ENCODE measurements around the gene TBC1D24.
A peak's percentile ranks its signal among the peaks of the same experiment; 100 is the strongest.

Gene TBC1D24

GRCh38 chr16:2499454-2499853, 24.5 kb downstream of the TBC1D24 start:
- DNase-seq (ENCODE audit: low read depth in 2 of 2) = no peak

- no peak for DNase-seq (ENCODE audit: low read depth in 2 of 2)
These were observed 25.0 kb downstream of the TBC1D24 start for GRCh38 chr16:2499890-2500429.

- no peak for DNase-seq (ENCODE audit: low read depth in 2 of 2)
These were observed 25.5 kb downstream of the TBC1D24 start for GRCh38 chr16:2500430-2500917.

GRCh38 chr16:2500918-2501750, 26.2 kb downstream of the TBC1D24 start:
- DNase-seq (ENCODE audit: low read depth in 2 of 2) = peak; percentile 54 to 65

- DNase-seq (ENCODE audit: low read depth in 2 of 2) = no peak
These were observed 27.3 kb downstream of the TBC1D24 start for GRCh38 chr16:2501946-2502895.

- DNase-seq (ENCODE audit: low read depth in 2 of 2) = no peak
These were observed 30.8 kb downstream of the TBC1D24 start for GRCh38 chr16:2505695-2506094.

- no peak for DNase-seq (ENCODE audit: low read depth in 2 of 2)
These were observed 32.2 kb downstream of the TBC1D24 start for GRCh38 chr16:2507052-2507659.

- DNase-seq (ENCODE audit: low read depth in 2 of 2) = no peak
These were observed 32.7 kb downstream of the TBC1D24 start for GRCh38 chr16:2507665-2508064.

- no peak for DNase-seq (ENCODE audit: low read depth in 2 of 2)
These were observed 33.9 kb downstream of the TBC1D24 start for GRCh38 chr16:2508722-2509400.

- DNase-seq (ENCODE audit: low read depth in 2 of 2) = no peak
These were observed 36.3 kb downstream of the TBC1D24 start for GRCh38 chr16:2511128-2511800.

- DNase-seq (ENCODE audit: low read depth in 2 of 2) = no peak
These were observed 37.2 kb downstream of the TBC1D24 start for GRCh38 chr16:2511996-2512734.

- DNase-seq (ENCODE audit: low read depth in 2 of 2) = no peak
These were observed 37.9 kb downstream of the TBC1D24 start for GRCh38 chr16:2512735-2513404.

- peak; percentile 81 to 82 for DNase-seq (ENCODE audit: low read depth in 2 of 2)
These were observed 38.7 kb downstream of the TBC1D24 start, which contains the start of gene ATP6V0C for GRCh38 chr16:2513405-2514332. ATP6V0C (plus strand) TSS chr16:2513952; CDS start chr16:2514104, 152 bp downstream.

- DNase-seq (ENCODE audit: low read depth in 2 of 2) = no peak
These were observed 39.6 kb downstream of the TBC1D24 start for GRCh38 chr16:2514333-2515179.

GRCh38 chr16:2515180-2515851, 40.4 kb downstream of the TBC1D24 start:
- no peak for DNase-seq (ENCODE audit: low read depth in 2 of 2)
